ENCODE measurements around the gene CACNB2. TPM values are rescaled to one million over a fixed set of nuclear protein-coding genes. Genes with fewer than 3 reads are reported as not detected.

CACNB2 gene
- polyA plus RNA-seq, 2 of the 4 experiments (the other 2 are of a cell fraction): not detected

GRCh38 chr10:18527687-18528086 is 387.5 kb downstream of the CACNB2 start:
- H3K4me1 ChIP-seq: no peaks in the 10 kb centered on the region
- WGBS (ENCODE audit: missing lambda C conversion rate): 39% methylated on average over 2 of the region's 2 CpGs
- no peak overlapping the region for H3K27ac ChIP-seq
- DNase-seq (ENCODE audit: low read depth in 1 of 2, low spot score in 1 of 2) (no peak), ATAC-seq (no peak), FAIRE-seq (no peak)
- H3K4me3 ChIP-seq: no peak overlapping the region
- TF ChIP-seq, protein P1, sequence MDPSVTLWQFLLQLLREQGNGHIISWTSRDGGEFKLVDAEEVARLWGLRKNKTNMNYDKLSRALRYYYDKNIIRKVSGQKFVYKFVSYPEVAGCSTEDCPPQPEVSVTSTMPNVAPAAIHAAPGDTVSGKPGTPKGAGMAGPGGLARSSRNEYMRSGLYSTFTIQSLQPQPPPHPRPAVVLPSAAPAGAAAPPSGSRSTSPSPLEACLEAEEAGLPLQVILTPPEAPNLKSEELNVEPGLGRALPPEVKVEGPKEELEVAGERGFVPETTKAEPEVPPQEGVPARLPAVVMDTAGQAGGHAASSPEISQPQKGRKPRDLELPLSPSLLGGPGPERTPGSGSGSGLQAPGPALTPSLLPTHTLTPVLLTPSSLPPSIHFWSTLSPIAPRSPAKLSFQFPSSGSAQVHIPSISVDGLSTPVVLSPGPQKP (IDR thresholded peaks at IDR 0.05; ENCODE audit: low read depth, low read length): no peak
- TF ChIP-seq HES2 (IDR thresholded peaks at IDR 0.05): no peak
- TF ChIP-seq JUNB (IDR thresholded peaks at IDR 0.05): no peak
- no peak for TF ChIP-seq CBX2 (IDR thresholded peaks at IDR 0.05; ENCODE audit: borderline replicate concordance, low read depth)
- ChIA-PET POLR2A (no interaction called here), CTCF (no interaction called here)
- no peaks in the 10 kb centered on the region for H3K9me3 ChIP-seq
- H3K4me2 ChIP-seq: no peak overlapping the region

GRCh38 chr10:18528292-18528691 is 388.1 kb downstream of the CACNB2 start:
- CTCF ChIA-PET: interaction anchor here (0.9 kb wide), 1 partner anchor 10 kb away, joined by 3 read pairs; no protein-coding TSS in a partner anchor
- WGBS (ENCODE audit: missing lambda C conversion rate): 89% methylated on average over 3 of the region's 3 CpGs
- H3K4me3 ChIP-seq: no peak overlapping the region
- H3K4me2 ChIP-seq: no peak overlapping the region
- DNase-seq (ENCODE audit: low read depth in 1 of 2, low spot score in 1 of 2) (no peak), ATAC-seq (no peak), FAIRE-seq (no peak)
- POLR2A ChIA-PET: no interaction called here
- no peak overlapping the region for H3K27ac ChIP-seq
- no peaks in the 10 kb centered on the region for H3K4me1 ChIP-seq
- no peak for TF ChIP-seq RFX5 (IDR thresholded peaks at IDR 0.05)
- no peak for TF ChIP-seq SREBF2 (IDR thresholded peaks at IDR 0.05)
- no peak for TF ChIP-seq NR3C1 (IDR thresholded peaks at IDR 0.05)
- no peak for TF ChIP-seq HOXB13 (CRISPR knock-in tag; IDR thresholded peaks at IDR 0.05; ENCODE audit: low read depth)
- TF ChIP-seq, protein P2, sequence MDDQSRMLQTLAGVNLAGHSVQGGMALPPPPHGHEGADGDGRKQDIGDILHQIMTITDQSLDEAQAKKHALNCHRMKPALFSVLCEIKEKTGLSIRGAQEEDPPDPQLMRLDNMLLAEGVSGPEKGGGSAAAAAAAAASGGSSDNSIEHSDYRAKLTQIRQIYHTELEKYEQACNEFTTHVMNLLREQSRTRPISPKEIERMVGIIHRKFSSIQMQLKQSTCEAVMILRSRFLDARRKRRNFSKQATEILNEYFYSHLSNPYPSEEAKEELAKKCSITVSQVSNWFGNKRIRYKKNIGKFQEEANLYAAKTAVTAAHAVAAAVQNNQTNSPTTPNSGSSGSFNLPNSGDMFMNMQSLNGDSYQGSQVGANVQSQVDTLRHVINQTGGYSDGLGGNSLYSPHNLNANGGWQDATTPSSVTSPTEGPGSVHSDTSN (IDR thresholded peaks at IDR 0.05): no peak
- TF ChIP-seq, protein P3, sequence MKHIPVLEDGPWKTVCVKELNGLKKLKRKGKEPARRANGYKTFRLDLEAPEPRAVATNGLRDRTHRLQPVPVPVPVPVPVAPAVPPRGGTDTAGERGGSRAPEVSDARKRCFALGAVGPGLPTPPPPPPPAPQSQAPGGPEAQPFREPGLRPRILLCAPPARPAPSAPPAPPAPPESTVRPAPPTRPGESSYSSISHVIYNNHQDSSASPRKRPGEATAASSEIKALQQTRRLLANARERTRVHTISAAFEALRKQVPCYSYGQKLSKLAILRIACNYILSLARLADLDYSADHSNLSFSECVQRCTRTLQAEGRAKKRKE (CRISPR knock-in tag; IDR thresholded peaks at IDR 0.05; ENCODE audit: low read depth): no peak
- no peak for TF ChIP-seq EHMT2 (IDR thresholded peaks at IDR 0.05; ENCODE audit: low read depth)
- TF ChIP-seq RNF2 (IDR thresholded peaks at IDR 0.05; ENCODE audit: borderline replicate concordance, low read depth): no peak
- TF ChIP-seq ZSCAN20 (CRISPR knock-in tag; IDR thresholded peaks at IDR 0.05): no peak
- TF ChIP-seq POLR2A (IDR thresholded peaks at IDR 0.05; ENCODE audit: low read length): no peak
- TF ChIP-seq FOSL2 (IDR thresholded peaks at IDR 0.05): no peak
- TF ChIP-seq FOSL2 (CRISPR knock-in tag; IDR thresholded peaks at IDR 0.05): no peak
- no peak for TF ChIP-seq MAZ (IDR thresholded peaks at IDR 0.05; ENCODE audit: borderline replicate concordance, low read depth, low read length)
- TF ChIP-seq, protein P1 (IDR thresholded peaks at IDR 0.05; ENCODE audit: low read depth, low read length): no peak
- TF ChIP-seq SMC3 (IDR thresholded peaks at IDR 0.05): no peak
- TF ChIP-seq HEYL (CRISPR knock-in tag; IDR thresholded peaks at IDR 0.05): no peak
- TF ChIP-seq MAFK (IDR thresholded peaks at IDR 0.05; ENCODE audit: partially characterized antibody): no peak
- no peak for TF ChIP-seq ZFP36 (IDR thresholded peaks at IDR 0.05; ENCODE audit: borderline replicate concordance, partially characterized antibody)
- TF ChIP-seq RCOR1 (IDR thresholded peaks at IDR 0.05; ENCODE audit: low read depth, low read length): no peak
- no peak for TF ChIP-seq CBX8 (IDR thresholded peaks at IDR 0.05)
- no peaks in the 10 kb centered on the region for H3K9me3 ChIP-seq

All from A549 (cell line).